SK-N-SH treated with all-trans-retinoic acid at 6 μM for 48 hours (cell line): ENCODE data around the gene EPHB3.

ENCODE experiments used
- ATAC-seq: fragments of 200-7000 bp; cut with Tn5 transposase; 3 replicates; pipeline ENCODE4 v1.9.1; 2020; ENCODE audit warnings: mild to moderate bottlenecking, moderate library complexity
- BACH2 ChIP-seq: fragments of 250-450 bp; sonication (Bioruptor Pico); IDR thresholded peaks from 2 replicates; pipeline ENCODE4 v1.9.0; 2021; ENCODE audit warnings: mild to moderate bottlenecking, borderline replicate concordance
- CSDC2 ChIP-seq: fragments of 250-450 bp; sonication (Bioruptor Pico); IDR thresholded peaks from 2 replicates; pipeline ENCODE4 v1.5.0; 2020; ENCODE audit warnings: mild to moderate bottlenecking, moderate library complexity
- ESRRG ChIP-seq: fragments of 250-450 bp; sonication (Bioruptor Pico); IDR thresholded peaks from 2 replicates; pipeline ENCODE4 v1.6.1; 2021; ENCODE audit warnings: mild to moderate bottlenecking
- GLIS3 ChIP-seq: fragments of 250-450 bp; sonication (Bioruptor Pico); IDR thresholded peaks from 2 replicates; pipeline ENCODE4 v1.5.0; 2020; ENCODE audit warnings: mild to moderate bottlenecking, moderate library complexity
- ISL1 ChIP-seq: fragments of 250-450 bp; sonication (Bioruptor Pico); IDR thresholded peaks from 2 replicates; pipeline ENCODE4 v2.1.2; 2022; ENCODE audit warnings: mild to moderate bottlenecking, moderate library complexity
- OSR1 ChIP-seq: fragments of 250-450 bp; sonication (Bioruptor Pico); IDR thresholded peaks from 2 replicates; pipeline ENCODE4 v1.8.0; 2022; ENCODE audit warnings: moderate library complexity, mild to moderate bottlenecking, inconsistent platforms
- PPARA ChIP-seq: fragments of 250-450 bp; sonication (Bioruptor Pico); IDR thresholded peaks from 2 replicates; pipeline ENCODE4 v1.5.0; 2020; ENCODE audit warnings: mild to moderate bottlenecking, borderline replicate concordance
- RARB ChIP-seq: fragments of 250-450 bp; sonication (Bioruptor Pico); IDR thresholded peaks from 2 replicates; pipeline ENCODE4 v1.8.0; 2021; ENCODE audit warnings: mild to moderate bottlenecking, moderate library complexity
- SNAI2 ChIP-seq: fragments of 250-450 bp; sonication (Bioruptor Pico); IDR thresholded peaks from 2 replicates; pipeline ENCODE4 v1.5.0; 2020; ENCODE audit warnings: mild to moderate bottlenecking, moderate library complexity
- TCF4 ChIP-seq: fragments of 250-450 bp; sonication (Bioruptor Pico); IDR thresholded peaks from 2 replicates; pipeline ENCODE4 v1.8.0; 2021; ENCODE audit warnings: mild to moderate bottlenecking, moderate library complexity, borderline replicate concordance
- ZC3H10 ChIP-seq: fragments of 250-450 bp; sonication (Bioruptor Pico); IDR thresholded peaks from 2 replicates; pipeline ENCODE4 v1.5.1; 2021; ENCODE audit warnings: mild to moderate bottlenecking, moderate library complexity
- ZFP3 ChIP-seq: fragments of 250-450 bp; sonication (Bioruptor Pico); IDR thresholded peaks from 2 replicates; pipeline ENCODE4 v1.5.0; 2020; ENCODE audit warnings: mild to moderate bottlenecking, moderate library complexity
- ZFP30 ChIP-seq: fragments of 450-650 bp; formaldehyde crosslinking; IDR thresholded peaks from 2 replicates; pipeline ENCODE4 v1.5.0; 2022; ENCODE audit warnings: mild to moderate bottlenecking, moderate library complexity
- ZNF565 ChIP-seq: fragments of 450-650 bp; formaldehyde crosslinking; conservative IDR thresholded peaks from 2 replicates; pipeline ENCODE4 v1.5.0; 2020; ENCODE audit warnings: low read depth, mild to moderate bottlenecking, moderate library complexity
- ZNF70 ChIP-seq: fragments of 450-650 bp; formaldehyde crosslinking; IDR thresholded peaks from 2 replicates; pipeline ENCODE4 v1.5.0; 2020; ENCODE audit warnings: mild to moderate bottlenecking, moderate library complexity
- TF ChIP-seq, protein P1 (sequence below): fragments of 250-450 bp; sonication (Bioruptor Pico); IDR thresholded peaks from 2 replicates; pipeline ENCODE4 v1.8.0; 2020; ENCODE audit warnings: mild to moderate bottlenecking, moderate library complexity, borderline replicate concordance
- TF ChIP-seq, protein P2 (sequence below): fragments of 250-450 bp; sonication (Bioruptor Pico); IDR thresholded peaks from 2 replicates; pipeline ENCODE4 v1.5.1; 2021; ENCODE audit warnings: mild to moderate bottlenecking, moderate library complexity
- TF ChIP-seq, protein P3 (sequence below): fragments of 250-450 bp; sonication (Bioruptor Pico); IDR thresholded peaks from 2 replicates; pipeline ENCODE4 v1.5.1; 2020; ENCODE audit warnings: low read depth, mild to moderate bottlenecking, moderate library complexity
- TF ChIP-seq, protein P4 (sequence below): fragments of 250-450 bp; sonication (Bioruptor Pico); IDR thresholded peaks from 2 replicates; pipeline ENCODE4 v1.5.0; 2020; ENCODE audit warnings: mild to moderate bottlenecking, moderate library complexity

EPHB3 gene

DNA sequence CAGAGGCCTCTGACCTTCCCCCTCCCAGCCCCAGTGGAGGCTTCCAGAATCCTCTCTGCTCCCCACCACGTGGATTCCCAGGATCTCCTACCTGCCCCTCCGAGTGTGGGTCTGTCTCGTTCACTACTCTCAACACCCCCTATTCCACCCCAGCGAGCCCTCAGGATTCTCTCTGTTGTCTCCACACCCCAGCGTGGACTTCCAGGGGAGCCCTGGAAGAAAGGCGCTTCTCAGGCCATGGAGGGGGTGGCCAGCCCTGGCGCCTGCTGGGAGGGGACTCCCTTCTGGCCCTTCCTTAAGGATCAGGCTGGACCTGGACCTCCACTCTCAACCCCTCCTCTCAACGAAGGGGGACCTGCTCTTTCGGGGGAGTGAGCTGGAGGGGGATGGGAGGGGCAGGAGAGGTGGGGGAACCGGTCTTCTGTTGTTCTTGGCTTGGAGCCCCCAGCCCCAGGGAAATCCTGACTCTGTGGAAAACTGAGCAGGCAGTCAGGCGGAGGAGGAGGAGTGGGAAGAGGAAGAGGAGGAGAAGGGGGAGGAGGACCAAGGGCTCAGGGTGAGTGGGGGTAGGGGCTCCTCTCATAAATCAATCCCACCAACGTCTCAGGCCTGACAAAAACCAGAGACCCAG lies 32.9 kb downstream of the EPHB3 start:
- no peak for ATAC-seq
- no peak for TF ChIP-seq RARB (CRISPR knock-in tag)
- TF ChIP-seq ZFP30 (CRISPR knock-in tag), result no peak
- TF ChIP-seq BACH2 (CRISPR knock-in tag), result no peak
- no peak for TF ChIP-seq PPARA (CRISPR knock-in tag)
- TF ChIP-seq ESRRG (CRISPR knock-in tag), result no peak
- TF ChIP-seq ZNF565 (CRISPR knock-in tag), result no peak
- TF ChIP-seq, protein P1, sequence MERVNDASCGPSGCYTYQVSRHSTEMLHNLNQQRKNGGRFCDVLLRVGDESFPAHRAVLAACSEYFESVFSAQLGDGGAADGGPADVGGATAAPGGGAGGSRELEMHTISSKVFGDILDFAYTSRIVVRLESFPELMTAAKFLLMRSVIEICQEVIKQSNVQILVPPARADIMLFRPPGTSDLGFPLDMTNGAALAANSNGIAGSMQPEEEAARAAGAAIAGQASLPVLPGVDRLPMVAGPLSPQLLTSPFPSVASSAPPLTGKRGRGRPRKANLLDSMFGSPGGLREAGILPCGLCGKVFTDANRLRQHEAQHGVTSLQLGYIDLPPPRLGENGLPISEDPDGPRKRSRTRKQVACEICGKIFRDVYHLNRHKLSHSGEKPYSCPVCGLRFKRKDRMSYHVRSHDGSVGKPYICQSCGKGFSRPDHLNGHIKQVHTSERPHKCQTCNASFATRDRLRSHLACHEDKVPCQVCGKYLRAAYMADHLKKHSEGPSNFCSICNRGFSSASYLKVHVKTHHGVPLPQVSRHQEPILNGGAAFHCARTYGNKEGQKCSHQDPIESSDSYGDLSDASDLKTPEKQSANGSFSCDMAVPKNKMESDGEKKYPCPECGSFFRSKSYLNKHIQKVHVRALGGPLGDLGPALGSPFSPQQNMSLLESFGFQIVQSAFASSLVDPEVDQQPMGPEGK (CRISPR knock-in tag), result no peak
- no peak for TF ChIP-seq ZC3H10 (CRISPR knock-in tag)
- no peak for TF ChIP-seq TCF4 (CRISPR knock-in tag)
- TF ChIP-seq OSR1 (CRISPR knock-in tag), result no peak
- TF ChIP-seq, protein P2, sequence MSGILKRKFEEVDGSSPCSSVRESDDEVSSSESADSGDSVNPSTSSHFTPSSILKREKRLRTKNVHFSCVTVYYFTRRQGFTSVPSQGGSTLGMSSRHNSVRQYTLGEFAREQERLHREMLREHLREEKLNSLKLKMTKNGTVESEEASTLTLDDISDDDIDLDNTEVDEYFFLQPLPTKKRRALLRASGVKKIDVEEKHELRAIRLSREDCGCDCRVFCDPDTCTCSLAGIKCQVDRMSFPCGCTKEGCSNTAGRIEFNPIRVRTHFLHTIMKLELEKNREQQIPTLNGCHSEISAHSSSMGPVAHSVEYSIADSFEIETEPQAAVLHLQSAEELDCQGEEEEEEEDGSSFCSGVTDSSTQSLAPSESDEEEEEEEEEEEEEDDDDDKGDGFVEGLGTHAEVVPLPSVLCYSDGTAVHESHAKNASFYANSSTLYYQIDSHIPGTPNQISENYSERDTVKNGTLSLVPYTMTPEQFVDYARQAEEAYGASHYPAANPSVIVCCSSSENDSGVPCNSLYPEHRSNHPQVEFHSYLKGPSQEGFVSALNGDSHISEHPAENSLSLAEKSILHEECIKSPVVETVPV (CRISPR knock-in tag), result no peak
- TF ChIP-seq, protein P3, sequence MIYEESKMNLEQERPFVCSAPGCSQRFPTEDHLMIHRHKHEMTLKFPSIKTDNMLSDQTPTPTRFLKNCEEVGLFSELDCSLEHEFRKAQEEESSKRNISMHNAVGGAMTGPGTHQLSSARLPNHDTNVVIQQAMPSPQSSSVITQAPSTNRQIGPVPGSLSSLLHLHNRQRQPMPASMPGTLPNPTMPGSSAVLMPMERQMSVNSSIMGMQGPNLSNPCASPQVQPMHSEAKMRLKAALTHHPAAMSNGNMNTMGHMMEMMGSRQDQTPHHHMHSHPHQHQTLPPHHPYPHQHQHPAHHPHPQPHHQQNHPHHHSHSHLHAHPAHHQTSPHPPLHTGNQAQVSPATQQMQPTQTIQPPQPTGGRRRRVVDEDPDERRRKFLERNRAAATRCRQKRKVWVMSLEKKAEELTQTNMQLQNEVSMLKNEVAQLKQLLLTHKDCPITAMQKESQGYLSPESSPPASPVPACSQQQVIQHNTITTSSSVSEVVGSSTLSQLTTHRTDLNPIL (CRISPR knock-in tag), result no peak
- no peak for TF ChIP-seq SNAI2 (CRISPR knock-in tag)

DNA sequence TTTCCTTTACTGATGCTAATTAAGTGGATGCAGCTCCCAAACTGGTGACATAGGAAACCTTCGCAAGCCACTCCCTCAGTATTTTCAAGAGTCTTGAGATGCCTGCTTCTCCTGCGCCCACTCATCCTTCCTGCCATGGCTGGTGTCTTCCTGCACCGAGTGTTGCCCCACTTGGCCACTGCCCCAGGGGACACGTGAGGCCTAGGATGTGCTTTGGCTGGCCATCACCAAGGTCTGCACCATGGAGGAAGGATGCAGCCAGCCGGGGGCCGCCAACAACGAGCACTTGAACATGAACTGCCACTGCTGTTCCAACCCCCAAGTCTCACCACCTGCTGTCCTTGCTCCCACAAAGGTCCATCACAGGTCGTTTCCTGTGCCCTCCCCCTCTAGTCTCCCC lies 34.1 kb downstream of the EPHB3 start:
- TF ChIP-seq OSR1 (CRISPR knock-in tag) (no peak), ESRRG (CRISPR knock-in tag) (no peak), GLIS3 (no peak), CSDC2 (CRISPR knock-in tag) (no peak), TCF4 (CRISPR knock-in tag) (no peak), ZFP30 (CRISPR knock-in tag) (no peak), ZFP3 (CRISPR knock-in tag) (no peak), ISL1 (CRISPR knock-in tag) (no peak), PPARA (CRISPR knock-in tag) (no peak), ZNF70 (no peak)
- TF ChIP-seq, protein P2 (CRISPR knock-in tag), result no peak
- TF ChIP-seq, protein P3 (CRISPR knock-in tag), result no peak
- TF ChIP-seq, protein P1 (CRISPR knock-in tag), result no peak
- no peak for ATAC-seq

DNA sequence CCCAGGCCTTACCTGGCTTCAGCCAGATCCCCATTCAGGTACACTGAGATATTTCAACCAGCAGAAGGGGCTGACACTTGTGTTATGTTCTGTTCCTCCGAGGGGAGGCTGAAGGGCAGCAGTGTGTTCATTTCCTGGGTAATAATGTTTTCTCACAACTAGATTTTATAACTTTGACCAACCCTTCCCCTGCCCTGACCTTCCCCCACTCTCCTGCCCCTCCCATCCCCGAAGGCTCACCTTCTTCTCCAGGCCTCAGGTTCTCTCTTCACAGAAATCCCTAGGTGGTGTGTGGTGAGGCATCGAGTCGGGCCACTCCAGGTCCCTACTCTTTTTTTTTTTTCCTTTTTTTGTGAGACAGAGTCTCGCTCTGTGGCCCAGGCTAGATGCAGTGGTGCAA lies 34.6 kb downstream of the EPHB3 start:
- ATAC-seq, result no peak

More for the DNA sequence above, 34.6 kb downstream of the EPHB3 start:
- TF ChIP-seq RARB (CRISPR knock-in tag) (no peak), ZFP30 (CRISPR knock-in tag) (no peak), PPARA (CRISPR knock-in tag) (no peak), GLIS3 (no peak), ISL1 (CRISPR knock-in tag) (no peak), ZFP3 (CRISPR knock-in tag) (no peak), ZC3H10 (CRISPR knock-in tag) (no peak), BACH2 (CRISPR knock-in tag) (no peak)
- TF ChIP-seq, protein P4, sequence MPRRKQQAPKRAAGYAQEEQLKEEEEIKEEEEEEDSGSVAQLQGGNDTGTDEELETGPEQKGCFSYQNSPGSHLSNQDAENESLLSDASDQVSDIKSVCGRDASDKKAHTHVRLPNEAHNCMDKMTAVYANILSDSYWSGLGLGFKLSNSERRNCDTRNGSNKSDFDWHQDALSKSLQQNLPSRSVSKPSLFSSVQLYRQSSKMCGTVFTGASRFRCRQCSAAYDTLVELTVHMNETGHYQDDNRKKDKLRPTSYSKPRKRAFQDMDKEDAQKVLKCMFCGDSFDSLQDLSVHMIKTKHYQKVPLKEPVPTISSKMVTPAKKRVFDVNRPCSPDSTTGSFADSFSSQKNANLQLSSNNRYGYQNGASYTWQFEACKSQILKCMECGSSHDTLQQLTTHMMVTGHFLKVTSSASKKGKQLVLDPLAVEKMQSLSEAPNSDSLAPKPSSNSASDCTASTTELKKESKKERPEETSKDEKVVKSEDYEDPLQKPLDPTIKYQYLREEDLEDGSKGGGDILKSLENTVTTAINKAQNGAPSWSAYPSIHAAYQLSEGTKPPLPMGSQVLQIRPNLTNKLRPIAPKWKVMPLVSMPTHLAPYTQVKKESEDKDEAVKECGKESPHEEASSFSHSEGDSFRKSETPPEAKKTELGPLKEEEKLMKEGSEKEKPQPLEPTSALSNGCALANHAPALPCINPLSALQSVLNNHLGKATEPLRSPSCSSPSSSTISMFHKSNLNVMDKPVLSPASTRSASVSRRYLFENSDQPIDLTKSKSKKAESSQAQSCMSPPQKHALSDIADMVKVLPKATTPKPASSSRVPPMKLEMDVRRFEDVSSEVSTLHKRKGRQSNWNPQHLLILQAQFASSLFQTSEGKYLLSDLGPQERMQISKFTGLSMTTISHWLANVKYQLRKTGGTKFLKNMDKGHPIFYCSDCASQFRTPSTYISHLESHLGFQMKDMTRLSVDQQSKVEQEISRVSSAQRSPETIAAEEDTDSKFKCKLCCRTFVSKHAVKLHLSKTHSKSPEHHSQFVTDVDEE (CRISPR knock-in tag), result no peak
- TF ChIP-seq, protein P3 (CRISPR knock-in tag), result no peak
- TF ChIP-seq, protein P1 (CRISPR knock-in tag), result no peak
- TF ChIP-seq, all 23 proteins: peak for 0
